Activated CD8-positive, alpha-beta memory T cell treated with anti-CD3 and anti-CD28 coated beads for 4 hours (primary cell): ENCODE results near the gene SAMMSON.

Source experiments
- DNase-seq, 2 donors: peaks; one replicate each; pipeline ENCODE4 v3.0.0-alpha.2; 2020; ENCODE audit warnings: low read depth in 2 of 2

SAMMSON gene

GRCh38 chr3:69999140-70000027, at the start of gene SAMMSON:
Gene SAMMSON, plus strand, starts transcription at chr3:69999733.
- DNase-seq = no peak

- no peak for DNase-seq
Measured at GRCh38 chr3:69951616-69952015, 47.9 kb upstream of the SAMMSON start.

- no peak for DNase-seq
Measured at GRCh38 chr3:69959581-69959980, 40.0 kb upstream of the SAMMSON start.

GRCh38 chr3:69961706-69962439, 37.7 kb upstream of the SAMMSON start:
- DNase-seq = no peak

- no peak for DNase-seq
Measured at GRCh38 chr3:69963643-69964042, 35.9 kb upstream of the SAMMSON start.

- DNase-seq = no peak
Measured at GRCh38 chr3:69967156-69967555, 32.4 kb upstream of the SAMMSON start.

- DNase-seq = no peak
Measured at GRCh38 chr3:69970827-69971226, 28.7 kb upstream of the SAMMSON start.

GRCh38 chr3:69972672-69973071, 26.9 kb upstream of the SAMMSON start:
- DNase-seq = no peak

GRCh38 chr3:69976021-69976420, 23.5 kb upstream of the SAMMSON start:
- DNase-seq = no peak

GRCh38 chr3:69983546-69984265, 15.8 kb upstream of the SAMMSON start:
- DNase-seq = no peak

GRCh38 chr3:69985266-69985665, 14.3 kb upstream of the SAMMSON start:
- DNase-seq = no peak

GRCh38 chr3:69986419-69986818, 13.1 kb upstream of the SAMMSON start:
- no peak for DNase-seq

- DNase-seq = no peak
Measured at GRCh38 chr3:69987833-69988232, 11.7 kb upstream of the SAMMSON start.

GRCh38 chr3:69993757-69994156, 5.8 kb upstream of the SAMMSON start:
- DNase-seq = no peak

- DNase-seq = no peak
Measured at GRCh38 chr3:69994919-69995318, 4.6 kb upstream of the SAMMSON start.

GRCh38 chr3:69997631-69998307, 1.8 kb upstream of the SAMMSON start:
- no peak for DNase-seq

- no peak for DNase-seq
Measured at GRCh38 chr3:69998759-69999139, 784 bp upstream of the SAMMSON start.

GRCh38 chr3:70000028-70000410, 486 bp downstream of the SAMMSON start:
- DNase-seq = no peak

- no peak for DNase-seq
Measured at GRCh38 chr3:70000563-70001081, 1.1 kb downstream of the SAMMSON start.

GRCh38 chr3:70003119-70003518, 3.6 kb downstream of the SAMMSON start:
- no peak for DNase-seq

- no peak for DNase-seq
Measured at GRCh38 chr3:70006089-70006488, 6.6 kb downstream of the SAMMSON start.

- no peak for DNase-seq
Measured at GRCh38 chr3:70010346-70010745, 10.8 kb downstream of the SAMMSON start.
